Aorta (tissue), 5 donors: ENCODE data around the gene FOXP2. TPM values are rescaled to one million over a fixed set of nuclear protein-coding genes. Genes with fewer than 3 reads are reported as not detected.

ENCODE experiments used
- ATAC-seq: fragments of 200-7000 bp; cut with Tn5 transposase; one replicate; pipeline ENCODE4 v1.9.1; 2022; ENCODE audit warnings: moderate library complexity; ENCODE audit not compliant: low FRiP score
- DNase-seq, 2 donors: peaks; one replicate each; pipeline ENCODE4 v3.0.0-alpha.2; 2020
- H3K27ac ChIP-seq, 2 donors: one replicate each; pipeline ENCODE4 v1.5.1; 2013; ENCODE audit warnings: low read length in 2 of 2, mild to moderate bottlenecking in 2 of 2, moderate library complexity in 2 of 2, control low read depth in 1 of 2, inconsistent platforms in 1 of 2, low read depth in 1 of 2
- H3K27me3 ChIP-seq, 2 donors: one replicate each; pipeline ENCODE4 v1.6.1; 2013; ENCODE audit warnings: control low read depth in 1 of 2, low read length in 1 of 2, mild to moderate bottlenecking in 1 of 2, moderate library complexity in 1 of 2; ENCODE audit not compliant: insufficient read depth in 2 of 2, control insufficient read depth in 1 of 2
- H3K36me3 ChIP-seq, 2 donors: one replicate each; pipeline ENCODE4 v1.6.1; 2013; ENCODE audit warnings: control low read depth in 1 of 2, low read length in 1 of 2, mild to moderate bottlenecking in 1 of 2; ENCODE audit not compliant: insufficient read depth in 2 of 2, control insufficient read depth in 1 of 2
- H3K4me1 ChIP-seq, 2 donors: one replicate each; pipeline ENCODE4 v1.6.1; 2013; ENCODE audit warnings: low read length in 2 of 2, control low read depth in 1 of 2, mild to moderate bottlenecking in 1 of 2, moderate library complexity in 1 of 2; ENCODE audit not compliant: insufficient read depth in 2 of 2, control insufficient read depth in 1 of 2
- H3K4me3 ChIP-seq, 2 donors: one replicate each; pipeline ENCODE4 v1.5.1; 2013; ENCODE audit warnings: low read length in 2 of 2, control low read depth in 1 of 2, mild to moderate bottlenecking in 1 of 2
- H3K9me3 ChIP-seq: one replicate; pipeline ENCODE4 v1.6.1; 2013; ENCODE audit warnings: mild to moderate bottlenecking, low read length; ENCODE audit not compliant: control insufficient read depth
- WGBS, 2 donors: extraction: QIAGEN DNeasy Blood & Tissue Kit; methylation state at CpG; one replicate each; pipeline ENCODE4 v1.1.7; 2013; 5-methylcytosine and 5-hydroxymethylcytosine counted together
- intact Hi-C, 2 donors: fragments of 100-400 bp; cut with DNase I; formaldehyde crosslinking; loops; one replicate each; pipeline versions ENCODE4 v1.14.2 to v1.15.0; 2022
- microRNA-seq, 2 donors: library from miRNA; unstranded; fragments of <30 nt; microRNA quantifications; one replicate each; pipeline ENCODE4 v1.2.0, GENCODE V29; 2020
- polyA plus RNA-seq, 2 donors: library from polyadenylated mRNA; stranded (reverse); fragments of 200-250 nt; gene quantifications; one replicate each; pipeline ENCODE4 v1.2.3, GENCODE V29; 2013
- total RNA-seq, 2 donors: library from RNA; stranded (reverse); fragmentation: NEBNext Ultra II Directional; extraction: Animal tissue kit (Norgen Biotek cat#: 25700); gene quantifications; one replicate each; pipeline ENCODE4 v1.2.1, GENCODE V29; 2021
- donor health status: healthy with polysubstance abuse.
- donor health status: Bipolar disorder and iron deficiency.
- donor health status: DM: no; HTN: no; CAD: no.
- donor health status: DM: no; HTN: no; CAD: no.
- donor health status: DM: yes; HTN: yes; CAD: no.

FOXP2 gene
- total and polyA plus RNA-seq, 4 donors, result 1.1 to 18.1 (median 9.7) TPM

DNA sequence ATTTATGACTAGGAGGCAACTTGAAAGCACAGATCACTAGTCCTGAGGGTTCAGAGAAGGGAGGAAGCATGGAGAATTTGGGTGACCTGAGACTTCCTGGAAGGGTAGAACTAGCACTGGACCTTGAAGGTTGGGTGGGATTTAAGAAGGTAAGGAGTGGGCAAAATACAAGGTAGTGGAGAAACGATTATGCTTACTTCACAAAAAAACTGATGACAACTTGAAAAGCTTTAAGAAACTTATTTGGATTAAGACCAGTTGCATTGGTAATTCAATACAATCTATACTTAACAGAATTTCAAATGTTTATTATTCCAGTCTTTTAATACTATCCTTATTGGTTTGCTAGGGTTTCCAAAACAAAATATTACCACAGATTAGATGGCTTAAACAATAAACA, 308.7 kb downstream of the FOXP2 start:
- Histone ChIP-seq H3K27ac (no peak overlapping the region), H3K36me3 (no peaks in the 10 kb centered on the region), H3K27me3 (no peaks in the 10 kb centered on the region), H3K4me1 (no peaks in the 10 kb centered on the region), H3K9me3 (no peaks in the 10 kb centered on the region), H3K4me3 (no peak overlapping the region)
- no peak for ATAC-seq
- no peak for DNase-seq
- intact Hi-C loops, result no loop called here
- WGBS, 2 donors, result 86 to 92% methylated on average over 1 of the region's 1 CpG

DNA sequence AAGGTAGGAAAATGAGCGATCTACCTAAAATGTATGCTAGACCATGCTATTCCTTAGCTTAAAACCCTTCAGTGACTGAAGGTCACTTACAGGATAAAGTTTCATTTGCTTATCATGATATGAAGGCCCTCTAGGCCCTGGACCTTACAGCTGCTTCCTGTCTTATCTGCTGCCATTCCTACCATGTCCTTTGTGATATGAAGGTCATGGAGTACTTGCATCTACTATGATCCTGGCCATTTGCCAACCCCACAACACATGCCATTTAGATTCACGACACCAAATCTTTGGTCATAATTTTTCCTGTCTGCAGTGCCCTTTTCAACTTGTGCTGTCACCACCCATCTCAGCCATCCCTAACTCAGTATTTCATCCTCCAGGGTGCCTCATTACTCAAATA, 325.5 kb downstream of the FOXP2 start:
- peaks cover 0 to 2% of the 10 kb centered on the region in 2 donors for H3K4me1 ChIP-seq
- DNase-seq (no peak), ATAC-seq (no peak)
- no peak overlapping the region for H3K4me3 ChIP-seq
- H3K27ac ChIP-seq, result no peak overlapping the region
- intact Hi-C loops, result no loop called here
- H3K9me3 ChIP-seq, result no peaks in the 10 kb centered on the region
- H3K36me3 ChIP-seq, result no peaks in the 10 kb centered on the region
- whole genome bisulfite sequencing, 2 donors, result 73 to 85% methylated on average over 2 of the region's 2 CpGs
- H3K27me3 ChIP-seq, result no peaks in the 10 kb centered on the region

DNA sequence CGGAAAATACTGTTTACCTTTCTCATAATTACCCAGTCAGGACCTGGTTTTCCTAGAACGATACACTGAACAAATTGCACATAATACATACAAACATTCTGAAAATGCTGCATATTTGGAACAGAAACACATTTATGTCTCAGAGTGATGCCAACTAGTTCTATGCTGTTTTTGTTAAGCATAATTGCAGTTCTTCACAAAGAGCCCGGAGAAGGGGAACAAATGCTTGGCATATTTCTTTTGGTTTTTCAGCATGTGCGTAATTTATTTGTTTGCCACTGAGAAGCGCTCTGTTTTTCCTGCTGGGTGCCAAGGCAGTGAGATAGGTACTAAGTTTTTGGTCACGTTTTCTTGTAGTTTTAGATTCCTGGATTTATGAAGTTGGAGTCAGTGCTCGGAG, 326.3 kb downstream of the FOXP2 start:
- H3K9me3 ChIP-seq, result no peaks in the 10 kb centered on the region
- ATAC-seq, result no peak
- DNase-seq, result no peak
- H3K4me1 ChIP-seq, result peaks cover 0 to 2% of the 10 kb centered on the region in 2 donors
- no peaks in the 10 kb centered on the region for H3K27me3 ChIP-seq
- 5 to 10% methylated on average over 7 of the region's 7 CpGs for WGBS, 2 donors
- no peaks in the 10 kb centered on the region for H3K36me3 ChIP-seq
- H3K27ac ChIP-seq, result no peak overlapping the region
- H3K4me3 ChIP-seq, result peak overlapping the region; percentile 11 to 26
- intact Hi-C loops, result no loop called here

DNA sequence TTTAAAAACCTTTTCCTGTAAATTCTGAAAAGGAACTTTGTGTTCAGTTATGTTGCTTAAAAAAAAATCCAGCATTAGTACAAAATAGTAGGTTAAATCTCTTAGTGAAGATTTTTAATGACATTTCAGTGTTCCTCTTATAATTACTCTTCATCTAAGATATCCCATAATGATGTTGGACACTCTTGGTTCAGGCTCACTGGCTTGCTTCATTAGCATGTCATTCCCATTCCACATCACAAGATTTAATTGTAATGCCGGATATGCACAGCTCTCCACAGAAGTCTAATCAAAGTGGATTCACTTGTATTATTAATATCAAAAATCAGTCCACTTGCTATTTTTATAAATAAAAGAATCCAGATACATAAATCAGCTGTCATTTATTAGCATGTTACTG, 327.3 kb downstream of the FOXP2 start:
- no peaks in the 10 kb centered on the region for H3K9me3 ChIP-seq
- no peaks in the 10 kb centered on the region for H3K27me3 ChIP-seq
- no peak for ATAC-seq
- intact Hi-C loops, result no loop called here
- H3K4me3 ChIP-seq, result no peak overlapping the region
- H3K36me3 ChIP-seq, result no peaks in the 10 kb centered on the region
- H3K27ac ChIP-seq, result no peak overlapping the region
- peaks cover 0 to 2% of the 10 kb centered on the region in 2 donors for H3K4me1 ChIP-seq
- 96 to 98% methylated on average over 1 of the region's 1 CpG for WGBS, 2 donors
- no peak for DNase-seq

Small RNA genes lying within 50 kb of the gene (microRNA-seq; reads per million reads assigned to microRNA genes)
- 0 reads per million in 2 donors for gene MIR3666
